DND-41 (cell line): ENCODE measurements around the gene NUP160.
"Not testable (repeated sequence)": the region's sequence is repeated elsewhere in the genome, so short reads cannot be mapped to it uniquely, and the experiment has no call there.

Experiments
- EZH2 ChIP-seq: IDR thresholded peaks from 3 replicates; pipeline ENCODE4 v1.6.1; 2012; ENCODE audit warnings: borderline replicate concordance, low read depth, mild to moderate bottlenecking, moderate library complexity, low read length, inconsistent platforms; ENCODE audit not compliant: severe bottlenecking
- TF ChIP-seq, protein P1 (sequence below): IDR thresholded peaks from 2 replicates; pipeline ENCODE4 v1.5.1; 2012; ENCODE audit warnings: borderline replicate concordance, low read length, moderate library complexity, mild to moderate bottlenecking; ENCODE audit not compliant: poor library complexity, severe bottlenecking; ENCODE audit errors: extremely low read depth

DNA sequence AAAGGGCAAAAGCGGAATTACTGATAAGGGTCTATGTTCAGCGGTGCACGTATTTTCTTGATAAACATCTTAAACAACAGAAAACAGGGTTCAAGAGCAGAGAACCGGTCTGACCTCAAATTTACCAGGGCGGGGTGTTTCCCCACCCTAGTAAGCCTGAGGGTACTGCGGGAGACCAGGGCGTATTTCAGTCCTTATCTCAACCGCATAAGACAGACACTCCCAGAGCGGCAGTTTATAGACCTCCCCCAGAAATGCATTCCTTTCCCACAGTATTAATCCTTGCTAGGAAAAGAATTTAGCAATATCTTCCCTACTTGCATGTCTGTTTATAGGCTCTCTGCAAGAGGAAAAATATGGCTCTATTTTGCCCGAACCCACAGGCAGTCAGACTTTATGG is 27.7 kb upstream of the NUP160 start:
- TF ChIP-seq, protein P1, sequence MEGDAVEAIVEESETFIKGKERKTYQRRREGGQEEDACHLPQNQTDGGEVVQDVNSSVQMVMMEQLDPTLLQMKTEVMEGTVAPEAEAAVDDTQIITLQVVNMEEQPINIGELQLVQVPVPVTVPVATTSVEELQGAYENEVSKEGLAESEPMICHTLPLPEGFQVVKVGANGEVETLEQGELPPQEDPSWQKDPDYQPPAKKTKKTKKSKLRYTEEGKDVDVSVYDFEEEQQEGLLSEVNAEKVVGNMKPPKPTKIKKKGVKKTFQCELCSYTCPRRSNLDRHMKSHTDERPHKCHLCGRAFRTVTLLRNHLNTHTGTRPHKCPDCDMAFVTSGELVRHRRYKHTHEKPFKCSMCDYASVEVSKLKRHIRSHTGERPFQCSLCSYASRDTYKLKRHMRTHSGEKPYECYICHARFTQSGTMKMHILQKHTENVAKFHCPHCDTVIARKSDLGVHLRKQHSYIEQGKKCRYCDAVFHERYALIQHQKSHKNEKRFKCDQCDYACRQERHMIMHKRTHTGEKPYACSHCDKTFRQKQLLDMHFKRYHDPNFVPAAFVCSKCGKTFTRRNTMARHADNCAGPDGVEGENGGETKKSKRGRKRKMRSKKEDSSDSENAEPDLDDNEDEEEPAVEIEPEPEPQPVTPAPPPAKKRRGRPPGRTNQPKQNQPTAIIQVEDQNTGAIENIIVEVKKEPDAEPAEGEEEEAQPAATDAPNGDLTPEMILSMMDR = not testable (repeated sequence)
- not testable (repeated sequence) for TF ChIP-seq EZH2
